Measurements from ENCODE around the gene DUS2. TPM values are rescaled to one million over a fixed set of nuclear protein-coding genes. Genes with fewer than 3 reads are reported as not detected.

Gene DUS2
- total and polyA plus RNA-seq, 8 donors, result 2.7 to 6.2 (median 4.5) TPM

- TF ChIP-seq CTCF (IDR thresholded peaks at IDR 0.05), result no peak
- FAIRE-seq, result no peak
- intact Hi-C loops (cut with DNase I), result no loop called here
- Histone ChIP-seq H3K9me3 (no peaks in the 10 kb centered on the region), H3K27ac (no peak overlapping the region), H3K4me1 (peaks cover 0 to 6% (median 0%) of the 10 kb centered on the region in 3 donors), H3K4me3 (no peak overlapping the region), H3K27me3 (no peaks in the 10 kb centered on the region), H3K36me3 (peaks cover 0 to 6% (median 0%) of the 10 kb centered on the region in 3 donors)
- ATAC-seq, result no peak
- DNase-seq, result peak in 1 of 6 donors; percentile 31
- WGBS, 2 donors, result 87 to 91% methylated on average over 14 of the region's 14 CpGs
Observed at GRCh38 chr16:68070806-68071517, 47.9 kb downstream of the DUS2 start.

- no peaks in the 10 kb centered on the region for H3K9me3 ChIP-seq
- H3K4me1 ChIP-seq, result peaks cover 0 to 6% (median 0%) of the 10 kb centered on the region in 3 donors
- 88 to 91% methylated on average over 1 of the region's 1 CpG for WGBS, 2 donors
- DNase-seq (no peak), FAIRE-seq (no peak), ATAC-seq (no peak)
- H3K27ac ChIP-seq, result no peak overlapping the region
- no peaks in the 10 kb centered on the region for H3K27me3 ChIP-seq
- peaks cover 0 to 6% (median 0%) of the 10 kb centered on the region in 3 donors for H3K36me3 ChIP-seq
- H3K4me3 ChIP-seq, result no peak overlapping the region
- intact Hi-C loops (cut with DNase I), result no loop called here
- TF ChIP-seq CTCF (IDR thresholded peaks at IDR 0.05), result no peak
Observed at GRCh38 chr16:68071518-68071901, 48.4 kb downstream of the DUS2 start.

- intact Hi-C loops (cut with DNase I), result no loop called here
- peaks cover 0 to 6% (median 0%) of the 10 kb centered on the region in 3 donors for H3K4me1 ChIP-seq
- no peaks in the 10 kb centered on the region for H3K9me3 ChIP-seq
- no peaks in the 10 kb centered on the region for H3K27me3 ChIP-seq
- ATAC-seq (peak in 1 of 4 donors; percentile 39), DNase-seq (peak in 1 of 6 donors; percentile 46), FAIRE-seq (no peak)
- no peak overlapping the region for H3K4me3 ChIP-seq
- WGBS, 2 donors, result 84 to 96% methylated on average over 9 of the region's 9 CpGs
- TF ChIP-seq CTCF (IDR thresholded peaks at IDR 0.05), result no peak
- H3K27ac ChIP-seq, result no peak overlapping the region
- peaks cover 0 to 6% (median 0%) of the 10 kb centered on the region in 3 donors for H3K36me3 ChIP-seq
Observed at GRCh38 chr16:68072038-68072695, 49.1 kb downstream of the DUS2 start.

GRCh38 chr16:68073902-68074760, 51.0 kb downstream of the DUS2 start:
- H3K36me3 ChIP-seq, result peaks cover 0 to 6% (median 0%) of the 10 kb centered on the region in 3 donors
- 93% methylated on average over 9 of the region's 9 CpGs for WGBS, 2 donors
- TF ChIP-seq CTCF (IDR thresholded peaks at IDR 0.05), result no peak

More at GRCh38 chr16:68073902-68074760, 51.0 kb downstream of the DUS2 start:
- peak in 1 of 6 donors; percentile 16 for DNase-seq
- intact Hi-C loops (cut with DNase I), result no loop called here
- no peak for FAIRE-seq
- Histone ChIP-seq H3K27me3 (no peaks in the 10 kb centered on the region), H3K4me3 (no peak overlapping the region), H3K9me3 (no peaks in the 10 kb centered on the region), H3K4me1 (peaks cover 0 to 6% (median 0%) of the 10 kb centered on the region in 3 donors), H3K27ac (no peak overlapping the region)
- no peak for ATAC-seq
